GM19240 (cell line): ENCODE data around the gene ATF7IP.

Experiments used
- DNase-seq: peaks from one replicate; pipeline ENCODE4 v3.0.0; 2011; ENCODE audit warnings: low spot score; ENCODE audit not compliant: insufficient read length

Gene ATF7IP

DNA sequence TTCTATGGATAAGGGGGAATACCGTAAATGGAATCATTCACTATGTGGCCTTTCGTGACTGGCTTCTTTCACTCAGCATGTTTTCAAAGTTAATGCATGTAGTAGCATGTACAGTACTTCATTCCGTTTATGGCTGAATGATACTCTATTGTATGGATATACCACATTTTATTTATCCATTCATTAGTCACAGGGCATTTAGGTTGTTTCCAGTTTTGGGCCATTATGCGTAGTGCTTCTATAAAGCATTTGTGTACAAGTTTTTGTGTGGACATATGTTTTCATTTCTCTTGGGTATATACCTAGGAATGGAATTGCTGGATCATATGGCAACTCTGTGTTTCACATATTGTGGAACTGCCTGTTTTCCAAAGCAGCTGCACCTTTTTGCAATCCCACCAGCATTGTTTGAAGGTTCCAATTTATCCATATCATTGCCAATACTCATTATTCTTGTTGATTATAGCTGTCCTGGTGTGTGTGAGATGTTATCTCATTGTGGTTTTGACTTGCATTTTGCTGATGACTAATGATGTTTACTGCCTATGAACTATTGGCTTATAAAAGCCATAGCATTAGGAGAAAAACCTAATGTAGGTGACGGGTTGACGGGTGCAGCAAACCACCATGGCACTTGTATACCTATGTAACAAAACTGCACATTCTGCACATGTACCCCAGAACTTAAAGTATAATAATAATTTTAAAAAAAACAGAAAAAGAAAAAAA lies 45.5 kb downstream of the ATF7IP start:
- no peak for DNase-seq

DNA sequence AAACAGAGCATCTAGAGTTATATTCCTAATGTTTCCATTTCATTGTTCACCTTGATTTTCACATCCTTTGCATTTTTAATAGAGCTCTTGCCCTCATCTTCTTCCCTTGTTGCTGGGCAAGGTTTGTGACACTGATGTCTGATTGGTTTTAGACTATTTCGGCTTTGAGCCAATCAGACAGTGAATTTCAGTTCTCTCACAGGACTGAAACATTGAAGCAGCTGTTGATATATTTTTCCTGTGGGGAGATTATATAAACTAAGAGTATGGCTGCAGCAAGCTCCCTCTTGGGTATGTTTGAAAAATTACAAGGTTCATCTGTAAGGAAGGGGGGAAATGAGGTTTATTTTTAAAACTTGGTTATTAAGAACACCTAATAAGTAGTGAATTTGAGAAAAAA lies 51.2 kb downstream of the ATF7IP start:
- DNase-seq: no peak

DNA sequence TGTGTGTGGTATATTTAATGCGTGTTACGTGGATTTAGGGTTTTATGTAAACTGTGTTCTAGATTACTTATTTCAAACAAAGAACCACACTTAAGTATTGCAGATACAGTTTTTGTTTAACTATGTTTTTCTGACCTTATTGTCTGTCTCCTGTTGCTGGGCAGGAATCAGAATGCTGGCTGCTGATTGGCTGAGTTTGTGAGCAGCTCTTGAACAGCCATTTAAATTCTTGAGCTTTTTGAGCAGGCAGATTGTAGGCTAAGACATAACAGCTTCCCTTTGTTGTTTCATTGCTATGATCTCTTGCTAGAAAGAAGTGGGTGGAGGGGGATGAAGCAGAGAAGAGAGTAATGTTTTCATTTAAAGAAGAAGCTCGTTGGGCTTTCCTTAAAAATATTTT lies 52.2 kb downstream of the ATF7IP start:
- DNase-seq: no peak

DNA sequence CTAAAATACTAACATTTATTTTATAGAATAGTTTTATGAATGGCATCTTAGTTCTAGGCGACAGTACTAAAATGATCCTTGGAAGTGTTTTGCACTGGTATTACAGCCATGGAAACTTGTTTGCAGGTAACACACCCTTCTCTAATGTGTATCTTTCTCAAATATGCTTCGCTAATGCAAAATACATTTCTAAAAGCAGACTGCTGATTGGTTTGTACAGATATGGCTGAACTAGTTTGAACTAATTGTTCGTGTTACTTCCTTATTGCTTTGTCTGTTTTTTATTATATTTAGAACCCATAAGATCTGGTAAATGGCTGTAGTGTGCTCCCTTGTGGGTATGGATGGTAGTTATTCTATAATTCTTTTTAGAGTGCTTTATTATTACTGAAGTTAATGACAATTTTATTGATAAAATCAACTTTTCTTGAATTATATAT lies 53.0 kb downstream of the ATF7IP start:
- no peak for DNase-seq

DNA sequence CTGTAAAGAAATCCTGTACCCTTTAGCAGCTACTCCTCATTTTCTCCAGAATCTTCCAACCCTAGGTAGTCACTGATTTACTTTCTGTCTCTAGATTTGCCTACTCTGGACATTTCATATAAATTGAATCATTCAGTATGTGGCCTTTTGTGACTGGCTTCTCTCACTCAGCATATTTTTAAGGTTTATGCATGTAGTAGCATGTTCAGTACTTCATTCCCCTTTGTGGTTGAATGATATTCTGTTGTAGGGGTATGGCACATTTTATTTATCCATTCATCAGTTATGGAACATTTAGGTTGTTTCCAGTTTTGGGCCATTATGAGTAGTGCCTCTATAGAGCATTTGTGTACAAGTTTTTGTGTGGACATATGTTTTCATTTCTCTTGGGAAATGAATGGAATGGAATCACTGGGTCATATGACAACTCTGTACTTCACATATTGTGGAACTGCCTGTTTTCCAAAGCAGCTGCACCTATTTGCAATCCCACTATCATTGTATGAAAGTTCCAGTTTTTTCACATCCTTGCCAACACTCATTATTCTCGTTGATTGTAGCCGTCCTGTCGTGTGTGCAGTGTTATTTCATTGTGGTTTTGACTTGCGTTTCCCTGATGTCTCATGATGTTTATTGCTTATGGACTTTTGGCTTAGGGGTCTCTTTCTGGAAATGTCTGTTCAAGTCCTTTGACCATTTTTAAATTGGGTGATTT lies 57.2 kb downstream of the ATF7IP start:
- DNase-seq: no peak

DNA sequence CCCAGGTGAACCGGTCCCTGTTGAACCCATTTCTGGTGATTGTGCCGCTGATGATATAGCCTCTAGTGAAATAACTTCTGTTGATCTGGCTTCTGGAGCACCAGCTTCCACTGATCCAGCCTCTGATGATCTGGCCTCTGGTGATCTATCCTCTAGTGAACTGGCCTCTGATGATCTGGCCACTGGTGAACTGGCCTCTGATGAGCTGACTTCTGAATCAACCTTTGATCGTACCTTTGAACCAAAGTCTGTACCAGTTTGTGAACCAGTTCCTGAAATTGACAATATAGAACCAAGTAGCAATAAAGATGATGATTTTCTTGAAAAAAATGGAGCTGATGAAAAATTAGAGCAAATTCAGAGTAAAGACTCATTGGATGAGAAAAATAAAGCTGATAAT lies 59.1 kb downstream of the ATF7IP start:
- no peak for DNase-seq

DNA sequence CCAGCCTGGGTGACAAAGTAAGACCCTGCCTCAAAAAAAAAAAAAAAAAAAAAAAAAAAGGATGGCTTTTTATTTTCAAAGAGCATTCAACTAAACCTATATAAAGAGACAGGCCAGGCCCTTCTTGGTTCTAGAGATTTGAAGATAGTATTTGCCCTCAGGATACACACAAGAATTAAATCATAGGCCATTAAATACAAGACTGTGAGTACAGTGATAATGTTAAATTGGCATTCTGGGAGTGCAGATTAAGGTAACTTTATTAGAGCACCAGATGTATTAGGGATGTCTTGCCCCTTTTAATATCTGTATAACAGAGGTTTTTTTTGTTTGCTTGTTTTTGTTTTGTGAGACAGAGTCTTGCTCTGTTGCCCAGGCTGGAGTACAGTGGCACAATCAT lies 61.3 kb downstream of the ATF7IP start:
- no peak for DNase-seq

DNA sequence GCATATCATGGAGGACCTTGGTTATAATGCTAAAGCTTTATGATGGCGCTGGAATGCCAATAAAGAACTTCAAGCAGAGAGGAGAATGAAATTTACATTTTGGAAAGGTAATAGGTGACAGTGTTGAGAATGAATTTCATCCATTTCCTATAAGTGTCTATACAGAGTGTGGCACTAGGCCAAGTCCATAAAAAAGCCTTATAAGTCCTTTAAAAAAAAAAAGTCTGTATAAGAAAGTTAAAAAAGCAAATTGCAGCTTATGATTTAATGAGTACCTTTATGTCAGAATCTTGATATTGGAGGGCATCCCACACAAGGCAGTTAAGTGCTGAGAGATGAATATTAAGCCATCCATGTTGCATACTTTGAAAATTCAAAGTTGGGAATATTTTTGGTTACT lies 62.4 kb downstream of the ATF7IP start:
- DNase-seq: no peak

DNA sequence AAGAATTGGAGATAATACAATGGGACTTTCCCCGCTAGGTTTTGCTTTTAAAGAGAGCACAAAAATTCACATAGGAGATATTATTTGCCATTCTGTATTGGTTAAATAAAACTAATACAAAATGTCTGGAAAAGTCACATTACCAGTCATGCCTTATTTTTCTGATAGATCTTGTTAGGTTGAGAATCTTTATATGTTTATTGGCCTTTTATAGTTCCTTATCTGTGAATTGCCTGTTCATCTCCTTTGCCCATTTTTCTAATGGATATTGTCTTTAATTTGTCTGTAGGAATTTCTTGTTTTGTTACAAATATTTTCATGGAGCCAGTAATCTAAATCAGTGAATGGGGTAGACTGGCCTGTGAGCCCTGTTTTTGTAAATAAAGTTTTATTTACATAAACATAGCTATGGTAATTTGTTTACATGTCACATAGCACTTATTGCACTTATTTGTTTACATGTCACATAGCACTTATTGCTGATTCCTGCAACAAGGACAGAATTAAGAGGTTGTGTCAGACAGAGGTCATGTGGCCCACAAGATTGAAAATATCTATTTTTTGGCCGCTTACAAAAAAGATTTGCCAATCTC lies 65.0 kb downstream of the ATF7IP start:
- no peak for DNase-seq

DNA sequence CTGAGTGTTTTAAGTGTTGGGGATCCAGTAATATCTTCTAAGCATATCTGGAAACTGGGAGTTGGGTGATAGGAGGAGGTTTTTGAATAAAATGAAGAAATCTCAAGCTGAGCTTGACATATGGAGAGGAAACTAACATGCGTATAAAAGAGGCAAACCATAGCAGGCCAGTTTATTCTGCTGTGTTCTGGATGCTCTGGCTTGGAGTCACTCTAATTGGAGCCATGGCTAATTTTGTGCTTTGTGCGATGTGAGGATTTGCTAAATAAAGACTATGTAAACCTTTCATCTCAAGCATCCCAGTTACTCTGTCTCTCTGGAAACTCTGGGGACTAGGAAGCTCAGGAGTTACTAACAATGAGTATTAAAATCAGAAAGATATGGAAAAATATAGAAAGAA lies 66.5 kb downstream of the ATF7IP start:
- DNase-seq: no peak

DNA sequence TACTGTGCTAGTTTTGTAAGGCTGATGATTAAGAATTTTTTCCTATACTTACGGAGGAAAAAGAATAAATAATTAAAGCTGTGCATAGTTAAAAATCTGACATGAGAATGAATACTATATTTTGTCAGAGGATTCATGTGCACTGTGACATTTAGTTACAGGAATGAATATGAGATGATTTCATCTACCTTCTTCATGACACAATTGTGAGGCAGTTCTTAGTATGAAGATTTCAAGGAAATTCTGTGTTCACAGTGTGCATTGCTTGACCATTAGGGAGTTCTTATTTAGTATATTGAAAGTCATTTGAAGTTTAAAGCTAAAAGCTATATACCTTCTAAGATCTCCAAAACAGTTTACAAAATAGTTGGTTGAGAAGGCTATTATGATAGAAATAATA lies 70.1 kb downstream of the ATF7IP start:
- no peak for DNase-seq

DNA sequence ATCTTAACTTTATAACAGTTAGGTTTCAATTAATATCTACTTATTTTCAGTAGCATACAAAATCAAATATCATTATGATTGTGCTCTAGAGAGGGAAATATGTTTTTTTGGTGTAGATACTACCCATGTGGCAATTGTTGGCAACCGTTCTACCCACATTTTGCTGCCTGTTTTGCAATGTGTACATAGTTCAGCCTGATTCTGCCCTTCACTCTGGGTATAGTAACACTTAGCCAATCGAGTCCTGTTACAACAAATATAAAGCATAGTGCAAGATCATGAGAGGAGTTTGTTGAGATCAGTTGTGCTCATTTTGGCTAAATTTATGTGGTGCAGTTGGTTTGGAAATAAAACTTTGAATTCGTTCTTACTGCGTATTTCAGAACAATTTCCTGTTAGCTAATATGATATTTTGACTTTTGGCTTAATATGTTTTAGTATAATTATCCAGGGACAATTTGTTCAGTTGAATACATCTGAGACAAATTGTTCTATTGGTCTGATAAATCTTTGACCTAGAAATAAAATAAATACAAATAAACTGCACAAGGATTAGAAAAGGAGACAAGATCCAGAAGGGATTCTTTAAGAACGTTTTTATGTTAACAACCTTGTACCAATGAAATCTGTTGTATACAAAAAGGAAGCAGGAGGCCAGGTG lies 76.9 kb downstream of the ATF7IP start:
- DNase-seq: no peak

DNA sequence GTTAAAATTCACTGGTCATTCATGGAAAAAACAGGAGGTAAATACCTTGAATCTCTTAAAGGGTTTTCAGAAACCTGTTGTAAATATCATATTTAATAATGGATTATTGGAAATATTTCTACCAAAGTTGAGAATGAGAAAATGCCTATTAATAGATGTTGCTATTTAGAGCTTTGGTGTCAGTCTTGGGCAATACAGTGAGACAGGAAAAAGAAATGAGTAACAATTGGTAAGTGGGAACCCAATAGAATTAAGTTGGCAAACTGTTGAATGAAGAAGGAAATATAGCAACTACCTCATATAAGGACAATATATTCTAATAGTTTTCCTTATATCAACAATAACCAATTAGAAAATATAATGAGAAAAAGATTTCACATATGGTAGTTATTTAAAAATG lies 78.0 kb downstream of the ATF7IP start:
- no peak for DNase-seq

DNA sequence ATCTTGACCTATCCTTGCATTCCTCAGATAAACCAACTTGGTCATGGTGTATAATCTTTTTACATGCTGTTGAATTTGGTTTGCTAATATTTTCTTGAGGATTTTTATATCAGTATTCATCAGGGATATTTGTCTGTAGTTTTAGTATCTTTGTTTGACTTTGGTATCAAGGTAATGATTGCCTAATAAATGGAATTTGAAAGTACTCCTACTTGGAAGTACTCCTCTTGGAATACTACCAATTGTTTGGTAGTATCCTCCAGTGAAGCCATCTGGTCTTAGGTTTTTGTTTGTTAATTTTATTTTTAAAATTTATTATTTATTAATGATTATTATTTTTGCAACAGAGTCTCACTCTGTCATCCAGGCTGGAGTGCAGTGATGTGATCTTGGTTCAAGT lies 85.0 kb downstream of the ATF7IP start:
- no peak for DNase-seq

DNA sequence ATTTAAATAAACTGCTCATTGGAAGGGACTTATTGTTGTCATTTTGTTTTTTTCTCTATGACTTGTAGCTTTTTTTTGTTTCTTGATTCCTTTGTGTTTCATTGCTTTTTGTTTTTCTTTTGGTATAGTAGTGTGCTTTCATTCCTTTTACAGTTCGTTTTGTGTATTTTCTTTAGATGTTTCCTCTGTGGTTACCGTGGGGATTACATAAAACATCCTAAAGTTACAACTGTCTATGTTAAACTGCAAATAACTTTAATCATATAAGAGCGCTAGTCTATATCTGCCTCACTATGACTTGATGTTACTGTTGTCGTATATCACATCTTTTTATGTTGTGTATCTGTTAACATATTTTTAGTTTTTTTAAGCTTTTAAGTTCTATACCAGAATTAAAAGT lies 86.9 kb downstream of the ATF7IP start:
- DNase-seq: no peak

DNA sequence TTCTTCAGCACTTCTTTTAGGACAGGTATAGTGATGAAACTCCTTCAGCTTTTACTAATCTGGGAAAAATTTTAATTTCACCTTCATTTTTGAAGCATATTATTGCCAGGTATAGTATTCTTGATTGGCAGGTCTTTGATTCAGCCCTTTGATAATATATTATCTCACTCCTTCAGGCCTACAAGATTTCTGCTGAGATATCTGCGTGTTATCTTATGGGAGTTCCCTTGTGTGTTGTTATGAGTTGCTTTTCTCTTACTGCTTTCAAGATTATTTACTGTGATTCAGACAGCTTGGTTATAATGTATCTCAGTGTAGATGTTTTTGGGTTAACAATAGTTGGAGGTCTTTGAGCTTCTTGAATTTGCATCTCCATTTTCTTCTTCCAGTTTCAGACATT lies 87.4 kb downstream of the ATF7IP start:
- DNase-seq: no peak

DNA sequence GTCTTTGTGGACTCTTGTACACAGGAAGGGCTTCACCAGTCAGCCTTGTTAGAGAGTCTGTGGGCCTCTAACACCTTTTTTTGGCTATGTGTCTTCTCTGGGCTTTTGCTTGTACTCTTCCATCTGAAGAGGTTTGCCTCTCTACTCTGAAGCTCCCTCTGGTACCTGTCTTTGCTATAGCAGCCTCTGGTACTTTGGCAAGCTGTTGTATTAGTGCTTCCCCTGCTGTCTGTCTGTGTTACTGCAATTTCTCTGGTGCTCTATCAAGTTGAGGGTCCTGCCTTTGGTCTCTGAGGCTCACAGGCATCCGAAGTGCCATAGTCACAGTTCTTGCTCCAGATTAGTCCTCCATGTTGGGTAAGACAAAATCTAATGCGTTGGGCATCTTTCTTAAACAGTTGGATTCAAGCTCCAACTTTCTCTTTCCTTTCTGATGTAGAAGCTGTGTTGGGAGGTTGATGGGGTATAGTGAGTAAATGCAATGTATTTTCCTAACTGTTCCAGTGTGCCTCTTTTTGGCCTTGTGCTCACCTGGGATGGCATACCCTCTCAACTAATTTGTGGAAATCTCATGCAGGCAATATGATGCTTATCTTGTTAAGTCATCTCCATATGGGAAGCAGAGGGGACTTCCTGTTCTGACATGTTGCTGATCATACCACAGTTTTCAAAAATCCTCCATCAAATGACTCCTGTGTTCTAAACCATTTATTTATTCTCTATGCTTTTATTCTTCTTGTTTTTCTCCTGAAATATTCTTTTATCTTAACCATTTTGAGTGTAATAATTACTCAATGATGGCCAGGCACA lies 88.8 kb downstream of the ATF7IP start:
- DNase-seq: peak; percentile 8

DNA sequence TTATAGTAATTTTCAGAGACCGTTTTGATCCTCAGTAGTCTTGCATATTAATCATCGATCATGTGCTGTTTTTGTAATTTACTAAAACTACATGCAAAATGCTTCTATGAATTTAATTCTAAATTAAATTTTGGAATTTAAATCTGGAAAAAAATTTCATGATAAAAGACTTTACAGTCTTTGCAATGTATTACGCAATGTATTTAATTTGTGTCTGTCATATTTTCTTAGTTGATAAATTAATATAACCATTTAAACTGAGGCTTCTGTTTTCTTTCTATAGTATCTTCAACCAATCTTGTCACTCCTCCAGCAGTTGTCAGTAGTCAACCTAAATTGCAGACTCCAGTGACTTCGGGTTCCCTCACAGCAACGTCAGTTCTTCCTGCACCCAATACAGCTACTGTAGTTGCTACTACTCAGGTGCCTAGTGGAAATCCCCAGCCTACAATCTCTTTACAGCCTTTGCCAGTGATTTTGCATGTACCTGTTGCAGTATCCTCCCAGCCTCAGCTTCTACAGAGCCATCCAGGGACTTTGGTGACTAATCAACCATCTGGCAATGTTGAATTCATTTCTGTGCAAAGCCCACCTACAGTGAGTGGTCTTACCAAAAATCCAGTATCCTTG lies 94.8 kb downstream of the ATF7IP start:
- no peak for DNase-seq

DNA sequence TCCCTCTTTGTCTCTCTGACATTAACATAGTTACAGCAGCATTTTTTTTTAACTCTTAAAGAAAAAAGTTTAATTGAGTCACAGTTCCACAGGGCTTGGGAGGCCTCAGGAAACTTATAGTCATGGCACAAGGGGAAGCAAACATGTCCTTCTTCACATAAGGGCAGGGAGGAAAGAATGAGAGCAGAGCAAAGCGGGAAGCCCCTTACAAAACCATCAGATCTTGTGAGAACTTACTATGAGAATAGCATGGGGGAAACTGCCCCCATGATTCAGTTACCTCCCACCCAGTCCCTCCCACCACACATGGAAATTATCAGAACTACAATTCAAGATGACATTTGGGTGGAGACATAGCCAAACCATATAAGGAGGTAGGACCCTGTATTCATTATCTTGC lies 106.0 kb downstream of the ATF7IP start:
- DNase-seq: no peak

DNA sequence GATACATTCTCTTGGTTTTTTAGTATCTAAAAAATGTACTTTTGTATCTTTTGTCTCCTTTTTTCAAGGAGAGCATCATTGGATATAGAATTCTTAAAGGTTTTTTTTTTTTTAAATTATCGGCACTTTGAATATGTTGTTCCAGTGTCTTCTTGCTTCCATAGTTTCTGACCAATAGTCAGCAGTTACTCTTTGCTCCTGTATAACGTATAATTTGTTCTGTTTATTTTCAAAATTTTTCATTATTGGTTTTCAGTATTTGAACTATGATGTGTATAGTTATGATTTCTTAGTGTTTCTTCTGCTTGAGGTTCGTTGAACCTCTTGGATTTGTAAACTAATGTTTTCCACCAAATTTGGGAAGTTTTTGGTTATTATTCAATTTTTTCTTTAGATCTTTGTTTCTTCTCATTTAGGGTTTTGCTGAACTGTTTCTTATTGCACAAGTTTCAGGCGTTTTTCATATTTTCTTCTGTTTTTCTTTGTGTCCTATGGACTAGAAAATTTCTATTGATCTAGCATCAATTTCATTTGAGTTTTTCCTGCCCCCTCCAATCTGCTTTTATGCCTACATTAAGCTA lies 108.3 kb downstream of the ATF7IP start:
- no peak for DNase-seq

DNA sequence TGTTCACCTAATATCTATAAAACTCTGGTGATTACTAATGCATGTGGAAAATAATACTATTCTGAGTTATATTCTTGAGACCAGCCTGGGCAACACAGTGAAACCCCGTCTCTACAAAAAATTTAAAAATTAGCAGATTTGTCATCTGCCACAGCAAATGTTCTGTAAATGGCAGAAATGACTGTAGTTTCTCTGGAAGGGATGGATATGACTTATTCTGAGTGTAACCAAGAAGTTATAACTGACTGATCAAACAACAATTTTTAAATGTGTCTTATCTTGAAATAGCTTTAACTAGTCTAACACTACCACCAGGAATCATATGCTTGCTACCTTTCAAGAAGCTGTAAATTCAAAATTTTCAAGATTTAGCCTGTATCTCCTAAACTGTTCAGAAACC lies 113.5 kb downstream of the ATF7IP start:
- DNase-seq: no peak
